ENCODE data around the gene OSCAR.

Gene OSCAR

GRCh38 chr19:54095136-54095858, 5.3 kb downstream of the OSCAR start:
- peaks cover 6% of the 10 kb centered on the region for H3K4me1 ChIP-seq (ENCODE audit: control insufficient read depth, insufficient read depth, low read depth, low read length)

GRCh38 chr19:54094426-54095000, 6.1 kb downstream of the OSCAR start:
- WGBS = 87% methylated on average over 17 of the region's 17 CpGs

More at GRCh38 chr19:54095136-54095858, 5.3 kb downstream of the OSCAR start:
- Histone ChIP-seq H2BK120ac (ENCODE audit: low read depth, low read length) (no peak overlapping the region), H3K14ac (ENCODE audit: low read length in 2 of 2) (no peak overlapping the region), H3K9ac (ENCODE audit: low read length) (peak overlapping the region; percentile 85), H3K79me1 (replicated peaks; ENCODE audit: low read length, poor library complexity, severe bottlenecking) (no peaks in the 10 kb centered on the region), H2BK12ac (ENCODE audit: low read length in 2 of 2) (no peak overlapping the region), H3K27ac (ENCODE audit: low read length, poor library complexity, severe bottlenecking) (no peak overlapping the region), H3K4me3 (ENCODE audit: insufficient read depth in 1 of 2, low read depth in 1 of 2, low read length in 2 of 2) (peak overlapping the region; percentile 43 to 77), H3K27me3 (ENCODE audit: control insufficient read depth in 1 of 2, insufficient read depth in 1 of 2, low read length in 2 of 2) (peaks cover 0 to 12% of the 10 kb centered on the region in 2 experiments), H2BK15ac (ENCODE audit: low read depth, poor library complexity, severe bottlenecking) (no peak overlapping the region), H4K91ac (ENCODE audit: low read length) (no peak overlapping the region), H4K8ac (ENCODE audit: low read length) (no peak overlapping the region), H3K36me3 (ENCODE audit: control insufficient read depth in 1 of 2, insufficient read depth in 2 of 2, low read depth in 1 of 2, low read length in 2 of 2) (no peaks in the 10 kb centered on the region), H3K18ac (ENCODE audit: low read depth in 1 of 2, low read length in 2 of 2) (no peak overlapping the region), H3K4ac (ENCODE audit: low read depth in 1 of 2, low read length in 2 of 2) (no peak overlapping the region), H3K9me3 (ENCODE audit: control insufficient read depth, low read length) (peaks cover 4% of the 10 kb centered on the region), H2BK5ac (ENCODE audit: low read depth, low read length, poor library complexity, severe bottlenecking) (no peak overlapping the region), H2AFZ (ENCODE audit: low read depth, low read length) (peak overlapping the region; percentile 33), H3K4me2 (ENCODE audit: low read length, poor library complexity, severe bottlenecking) (peak overlapping the region; percentile 76), H2AK5ac (ENCODE audit: low read length, severe bottlenecking) (no peak overlapping the region), H3K23ac (ENCODE audit: low read length in 2 of 2) (peak overlapping the region in 1 of 2 experiments; percentile 23)
- 81% methylated on average over 22 of the region's 22 CpGs for WGBS
- no peak for DNase-seq

DNA sequence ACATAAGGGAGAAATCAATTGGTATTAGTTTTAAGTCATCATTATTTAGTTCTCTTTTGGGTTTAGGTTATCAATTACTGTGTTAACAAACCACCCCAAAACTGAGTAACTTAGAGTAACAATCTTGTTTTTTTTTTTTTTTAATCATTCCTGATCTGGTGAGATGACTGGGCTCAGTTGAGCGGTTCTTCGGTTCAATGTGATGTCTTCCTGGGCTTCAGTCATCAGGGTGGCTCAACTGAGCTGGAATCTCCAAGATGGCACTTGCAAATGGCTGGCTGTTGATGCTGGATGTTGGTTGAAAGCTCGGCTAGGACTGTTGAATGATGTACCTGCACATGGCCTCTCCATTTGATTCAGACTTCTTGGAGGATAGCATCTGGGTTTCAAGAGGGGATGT, 16.2 kb downstream of the OSCAR start:
- Histone ChIP-seq H3K9ac (ENCODE audit: low read length) (no peak overlapping the region), H3K79me1 (replicated peaks; ENCODE audit: low read length, poor library complexity, severe bottlenecking) (no peaks in the 10 kb centered on the region), H3K4me3 (ENCODE audit: insufficient read depth in 1 of 2, low read depth in 1 of 2, low read length in 2 of 2) (no peak overlapping the region), H3K23ac (ENCODE audit: low read length in 2 of 2) (no peak overlapping the region), H2BK15ac (ENCODE audit: low read depth, poor library complexity, severe bottlenecking) (no peak overlapping the region), H2AK5ac (ENCODE audit: low read length, severe bottlenecking) (no peak overlapping the region), H3K4me1 (ENCODE audit: control insufficient read depth, insufficient read depth, low read depth, low read length) (no peaks in the 10 kb centered on the region), H3K4ac (ENCODE audit: low read depth in 1 of 2, low read length in 2 of 2) (no peak overlapping the region), H2AFZ (ENCODE audit: low read depth, low read length) (no peak overlapping the region), H3K36me3 (ENCODE audit: control insufficient read depth in 1 of 2, insufficient read depth in 2 of 2, low read depth in 1 of 2, low read length in 2 of 2) (no peaks in the 10 kb centered on the region), H3K14ac (ENCODE audit: low read length in 2 of 2) (no peak overlapping the region), H4K8ac (ENCODE audit: low read length) (no peak overlapping the region), H3K27ac (ENCODE audit: low read length, poor library complexity, severe bottlenecking) (no peak overlapping the region), H3K9me3 (ENCODE audit: control insufficient read depth, low read length) (peaks cover 14% of the 10 kb centered on the region), H3K4me2 (ENCODE audit: low read length, poor library complexity, severe bottlenecking) (no peak overlapping the region), H3K27me3 (ENCODE audit: control insufficient read depth in 1 of 2, insufficient read depth in 1 of 2, low read length in 2 of 2) (no peaks in the 10 kb centered on the region), H2BK120ac (ENCODE audit: low read depth, low read length) (no peak overlapping the region), H2BK12ac (ENCODE audit: low read length in 2 of 2) (no peak overlapping the region), H4K91ac (ENCODE audit: low read length) (no peak overlapping the region), H3K18ac (ENCODE audit: low read depth in 1 of 2, low read length in 2 of 2) (no peak overlapping the region), H2BK5ac (ENCODE audit: low read depth, low read length, poor library complexity, severe bottlenecking) (no peak overlapping the region)
- DNase-seq = no peak
- WGBS = 76% methylated on average over 3 of the region's 3 CpGs

More at GRCh38 chr19:54094426-54095000, 6.1 kb downstream of the OSCAR start:
- Histone ChIP-seq H2BK120ac (ENCODE audit: low read depth, low read length) (no peak overlapping the region), H3K14ac (ENCODE audit: low read length in 2 of 2) (no peak overlapping the region), H3K4ac (ENCODE audit: low read depth in 1 of 2, low read length in 2 of 2) (no peak overlapping the region), H3K27ac (ENCODE audit: low read length, poor library complexity, severe bottlenecking) (no peak overlapping the region), H4K91ac (ENCODE audit: low read length) (no peak overlapping the region), H3K27me3 (ENCODE audit: control insufficient read depth in 1 of 2, insufficient read depth in 1 of 2, low read length in 2 of 2) (peaks cover 0 to 12% of the 10 kb centered on the region in 2 experiments), H4K8ac (ENCODE audit: low read length) (no peak overlapping the region), H3K4me2 (ENCODE audit: low read length, poor library complexity, severe bottlenecking) (no peak overlapping the region), H3K4me1 (ENCODE audit: control insufficient read depth, insufficient read depth, low read depth, low read length) (peaks cover 6% of the 10 kb centered on the region), H2AFZ (ENCODE audit: low read depth, low read length) (no peak overlapping the region), H3K9ac (ENCODE audit: low read length) (no peak overlapping the region), H3K23ac (ENCODE audit: low read length in 2 of 2) (no peak overlapping the region), H2BK15ac (ENCODE audit: low read depth, poor library complexity, severe bottlenecking) (no peak overlapping the region), H2AK5ac (ENCODE audit: low read length, severe bottlenecking) (no peak overlapping the region), H3K4me3 (ENCODE audit: insufficient read depth in 1 of 2, low read depth in 1 of 2, low read length in 2 of 2) (no peak overlapping the region), H3K9me3 (ENCODE audit: control insufficient read depth, low read length) (peaks cover 4% of the 10 kb centered on the region), H2BK5ac (ENCODE audit: low read depth, low read length, poor library complexity, severe bottlenecking) (no peak overlapping the region), H3K36me3 (ENCODE audit: control insufficient read depth in 1 of 2, insufficient read depth in 2 of 2, low read depth in 1 of 2, low read length in 2 of 2) (no peaks in the 10 kb centered on the region), H3K18ac (ENCODE audit: low read depth in 1 of 2, low read length in 2 of 2) (no peak overlapping the region), H2BK12ac (ENCODE audit: low read length in 2 of 2) (no peak overlapping the region), H3K79me1 (replicated peaks; ENCODE audit: low read length, poor library complexity, severe bottlenecking) (no peaks in the 10 kb centered on the region)
- no peak for DNase-seq

DNA sequence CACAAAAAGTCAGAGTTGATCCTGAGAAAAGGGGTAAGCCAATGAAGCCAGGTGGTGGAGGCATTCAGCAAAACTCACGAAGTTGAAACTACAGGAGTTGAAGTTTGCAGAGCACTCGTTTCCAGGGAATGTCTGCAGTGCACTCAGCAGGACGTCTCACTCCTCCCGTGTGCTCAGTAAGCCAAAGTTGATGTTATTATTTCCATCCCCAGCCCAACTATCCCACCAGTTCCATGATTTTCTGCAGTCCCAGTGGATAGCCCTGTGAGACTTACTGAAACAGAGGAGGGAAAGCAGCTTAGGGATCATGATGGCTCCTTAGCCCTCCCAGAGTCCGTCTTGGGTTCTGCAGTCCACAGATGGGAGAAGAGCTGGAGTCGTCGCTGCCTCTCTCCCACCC, 19.6 kb downstream of the OSCAR start, which contains the start of gene TARM1:
TSS of gene TARM1 (minus strand) at position 334 of the 400 bp plus-strand sequence. CDS start at position 309, 25 bp downstream.
- H3K4ac ChIP-seq (ENCODE audit: low read depth in 1 of 2, low read length in 2 of 2) = no peak within 1 kb of the TSS

More for the DNA sequence above, 19.6 kb downstream of the OSCAR start, which contains the start of gene TARM1:
- no peaks in the 10 kb centered on the region for H3K36me3 ChIP-seq (ENCODE audit: control insufficient read depth in 1 of 2, insufficient read depth in 2 of 2, low read depth in 1 of 2, low read length in 2 of 2)
- H2AFZ ChIP-seq (ENCODE audit: low read depth, low read length) = no peak within 1 kb of the TSS
- DNase-seq = no peak
- H3K27ac ChIP-seq (ENCODE audit: low read length, poor library complexity, severe bottlenecking) = no peak within 1 kb of the TSS
- H3K4me3 ChIP-seq (ENCODE audit: insufficient read depth in 1 of 2, low read depth in 1 of 2, low read length in 2 of 2) = peak within 1 kb of the TSS in 1 of 2 experiments; percentile 23
- H2BK120ac ChIP-seq (ENCODE audit: low read depth, low read length) = no peak within 1 kb of the TSS
- H3K27me3 ChIP-seq (ENCODE audit: control insufficient read depth in 1 of 2, insufficient read depth in 1 of 2, low read length in 2 of 2) = no peaks in the 10 kb centered on the region
- no peak within 1 kb of the TSS for H2BK5ac ChIP-seq (ENCODE audit: low read depth, low read length, poor library complexity, severe bottlenecking)
- no peak within 1 kb of the TSS for H4K8ac ChIP-seq (ENCODE audit: low read length)
- H2BK15ac ChIP-seq (ENCODE audit: low read depth, poor library complexity, severe bottlenecking) = no peak within 1 kb of the TSS
- no peak within 1 kb of the TSS for H3K9ac ChIP-seq (ENCODE audit: low read length)
- H3K23ac ChIP-seq (ENCODE audit: low read length in 2 of 2) = no peak within 1 kb of the TSS
- peaks cover 14% of the 10 kb centered on the region for H3K9me3 ChIP-seq (ENCODE audit: control insufficient read depth, low read length)
- H3K18ac ChIP-seq (ENCODE audit: low read depth in 1 of 2, low read length in 2 of 2) = no peak within 1 kb of the TSS
- no peaks in the 10 kb centered on the region for H3K79me1 ChIP-seq (replicated peaks; ENCODE audit: low read length, poor library complexity, severe bottlenecking)
- no peak within 1 kb of the TSS for H2BK12ac ChIP-seq (ENCODE audit: low read length in 2 of 2)
- H2AK5ac ChIP-seq (ENCODE audit: low read length, severe bottlenecking) = no peak within 1 kb of the TSS
- 68% methylated on average over 5 of the region's 7 CpGs for WGBS
- no peaks in the 10 kb centered on the region for H3K4me1 ChIP-seq (ENCODE audit: control insufficient read depth, insufficient read depth, low read depth, low read length)
- H4K91ac ChIP-seq (ENCODE audit: low read length) = no peak within 1 kb of the TSS
- H3K14ac ChIP-seq (ENCODE audit: low read length in 2 of 2) = no peak within 1 kb of the TSS
- no peak within 1 kb of the TSS for H3K4me2 ChIP-seq (ENCODE audit: low read length, poor library complexity, severe bottlenecking)

All from mesenchymal stem cell (in vitro differentiated cells and primary cell).